K562 (cell line): ENCODE measurements around the gene FAM20B. TPM values are rescaled to one million over a fixed set of nuclear protein-coding genes. Genes with fewer than 3 reads are reported as not detected.
A peak's percentile ranks its signal among the peaks of the same experiment; 100 is the strongest.

Experiments
- BCL6 ChIP-seq: fragments of 250-450 bp; sonication (Bioruptor Pico); IDR thresholded peaks from 2 replicates; pipeline ENCODE4 v1.4.0; 2020
- CHD2 ChIP-seq: IDR thresholded peaks from 2 replicates; pipeline ENCODE4 v1.6.1; 2011; ENCODE audit warnings: low read depth, low read length
- CXXC5 ChIP-seq: fragments of 250-450 bp; sonication (Bioruptor Pico); IDR thresholded peaks from 2 replicates; pipeline ENCODE4 v1.8.0; 2022; ENCODE audit warnings: inconsistent platforms, mild to moderate bottlenecking, moderate library complexity
- DNMT1 ChIP-seq: fragments of 450-650 bp; IDR thresholded peaks from 2 replicates; pipeline ENCODE4 v1.6.1; 2016; ENCODE audit warnings: antibody characterized with exemption, mild to moderate bottlenecking
- EHMT2 ChIP-seq: fragments of 450-650 bp; IDR thresholded peaks from 2 replicates; pipeline ENCODE4 v1.6.1; 2018; ENCODE audit warnings: antibody characterized with exemption
- ELF1 ChIP-seq: fragments of 200-800 bp; sonication (Bioruptor generic); IDR thresholded peaks from 2 replicates; pipeline ENCODE4 v1.6.1; 2016; ENCODE audit warnings: missing genetic modification characterization, missing compliant biosample characterization
- ETV1 ChIP-seq: fragments of 450-650 bp; conservative IDR thresholded peaks from 2 replicates; pipeline ENCODE4 v1.6.1; 2016; ENCODE audit warnings: missing genetic modification characterization, control low read depth, low read depth, missing compliant biosample characterization
- HMG20A ChIP-seq: fragments of 450-650 bp; formaldehyde crosslinking; conservative IDR thresholded peaks from 2 replicates; pipeline ENCODE4 v1.4.0; 2020; ENCODE audit warnings: mild to moderate bottlenecking, mixed read lengths
- HSF4 ChIP-seq: fragments of 250-450 bp; sonication (Bioruptor Pico); IDR thresholded peaks from 2 replicates; pipeline ENCODE4 v2.1.2; 2022; ENCODE audit warnings: mild to moderate bottlenecking, moderate library complexity, borderline replicate concordance
- LARP7 ChIP-seq: fragments of 450-650 bp; IDR thresholded peaks from 2 replicates; pipeline ENCODE4 v1.6.1; 2016
- NFE2L1 ChIP-seq: fragments of 450-650 bp; IDR thresholded peaks from 2 replicates; pipeline ENCODE4 v1.6.1; 2016; ENCODE audit warnings: missing genetic modification characterization, low read depth, mild to moderate bottlenecking, missing compliant biosample characterization, moderate library complexity, borderline replicate concordance
- POU5F1 ChIP-seq: fragments of 150-350 bp; IDR thresholded peaks from 2 replicates; pipeline ENCODE4 v1.6.1; 2014; ENCODE audit warnings: borderline replicate concordance, low read length, low read depth, mild to moderate bottlenecking; ENCODE audit not compliant: partially characterized antibody
- PTTG1 ChIP-seq: fragments of 450-650 bp; IDR thresholded peaks from 2 replicates; pipeline ENCODE4 v1.6.1; 2016; ENCODE audit warnings: low read depth, mild to moderate bottlenecking, missing genetic modification characterization, missing compliant biosample characterization
- RBBP5 ChIP-seq: fragments of 200-600 bp; sonication (generic); IDR thresholded peaks from 2 replicates; pipeline ENCODE4 v1.6.1; 2012; ENCODE audit warnings: borderline replicate concordance, mild to moderate bottlenecking, low read length, control low read depth, inconsistent platforms; ENCODE audit not compliant: insufficient read depth, poor library complexity, severe bottlenecking
- SAFB2 ChIP-seq: fragments of 200-400 bp; formaldehyde crosslinking; IDR thresholded peaks from 2 replicates; pipeline ENCODE4 v1.6.1; 2018; ENCODE audit warnings: borderline replicate concordance, low read length, low read depth, moderate library complexity; ENCODE audit not compliant: severe bottlenecking
- TCF7L2 ChIP-seq: fragments of 150-350 bp; IDR thresholded peaks from 2 replicates; pipeline ENCODE4 v1.6.1; 2016; ENCODE audit warnings: low read depth, mild to moderate bottlenecking, low read length, moderate library complexity
- ZNF146 ChIP-seq: IDR thresholded peaks from one replicate; pipeline ENCODE4 v1.6.1; 2018; ENCODE audit warnings: missing compliant biosample characterization; ENCODE audit not compliant: unreplicated experiment
- ZNF184 ChIP-seq: sonication (generic); formaldehyde crosslinking; IDR thresholded peaks from 2 replicates; pipeline ENCODE4 v1.5.0; 2020; ENCODE audit warnings: missing genetic modification reagents
- polyA plus RNA-seq, 8 experiments: library from polyadenylated mRNA; depleted of rRNA in 4 of 8; stranded (reverse) in 5 of 8; unstranded in 3 of 8; fragments of >200 nt; fragmentation: Nextera tagmentation in 2 of 8; fragmentation: Illumina TruSeq in 1 of 8; extraction: Ambion mirVana in 2 of 8; extraction: Trizol in 1 of 8; gene quantifications; 2 replicates each; pipeline versions ENCODE4 v1.2.1 to v1.2.3, GENCODE V29; 2011 to 2014; ENCODE audit warnings: inconsistent platforms in 1 of 8, missing spikeins in 1 of 8
- total RNA-seq, 7 experiments: library from RNA; depleted of rRNA in 6 of 7; stranded (reverse); fragments of >200 nt in 6 of 7; fragmentation: Illumina TruSeq in 2 of 7; extraction: Trizol in 2 of 7; gene quantifications; 2 replicates each; pipeline versions ENCODE4 v1.2.1 to v1.2.3, GENCODE V29; 2011 to 2021; ENCODE audit warnings: low replicate concordance in 1 of 7
- TF ChIP-seq, protein P1 (sequence below): fragments of 250-450 bp; sonication (Bioruptor Pico); IDR thresholded peaks from 2 replicates; pipeline ENCODE4 v1.5.0; 2021; ENCODE audit warnings: mild to moderate bottlenecking, moderate library complexity
- TF ChIP-seq, protein P2 (sequence below): fragments of 250-450 bp; sonication (Bioruptor Pico); IDR thresholded peaks from 2 replicates; pipeline ENCODE4 v1.8.0; 2022; ENCODE audit warnings: inconsistent platforms
- TF ChIP-seq, protein P3 (sequence below): fragments of 250-450 bp; sonication (Bioruptor Pico); IDR thresholded peaks from 2 replicates; pipeline ENCODE4 v1.8.0; 2022; ENCODE audit warnings: moderate library complexity, mild to moderate bottlenecking, inconsistent platforms

Gene FAM20B
- total and polyA plus RNA-seq, 9 of the 15 experiments (the other 6 are each of a cell fraction or from before 2014, with no cell fraction given): 7.2 to 67.5 (median 42.9) TPM

DNA sequence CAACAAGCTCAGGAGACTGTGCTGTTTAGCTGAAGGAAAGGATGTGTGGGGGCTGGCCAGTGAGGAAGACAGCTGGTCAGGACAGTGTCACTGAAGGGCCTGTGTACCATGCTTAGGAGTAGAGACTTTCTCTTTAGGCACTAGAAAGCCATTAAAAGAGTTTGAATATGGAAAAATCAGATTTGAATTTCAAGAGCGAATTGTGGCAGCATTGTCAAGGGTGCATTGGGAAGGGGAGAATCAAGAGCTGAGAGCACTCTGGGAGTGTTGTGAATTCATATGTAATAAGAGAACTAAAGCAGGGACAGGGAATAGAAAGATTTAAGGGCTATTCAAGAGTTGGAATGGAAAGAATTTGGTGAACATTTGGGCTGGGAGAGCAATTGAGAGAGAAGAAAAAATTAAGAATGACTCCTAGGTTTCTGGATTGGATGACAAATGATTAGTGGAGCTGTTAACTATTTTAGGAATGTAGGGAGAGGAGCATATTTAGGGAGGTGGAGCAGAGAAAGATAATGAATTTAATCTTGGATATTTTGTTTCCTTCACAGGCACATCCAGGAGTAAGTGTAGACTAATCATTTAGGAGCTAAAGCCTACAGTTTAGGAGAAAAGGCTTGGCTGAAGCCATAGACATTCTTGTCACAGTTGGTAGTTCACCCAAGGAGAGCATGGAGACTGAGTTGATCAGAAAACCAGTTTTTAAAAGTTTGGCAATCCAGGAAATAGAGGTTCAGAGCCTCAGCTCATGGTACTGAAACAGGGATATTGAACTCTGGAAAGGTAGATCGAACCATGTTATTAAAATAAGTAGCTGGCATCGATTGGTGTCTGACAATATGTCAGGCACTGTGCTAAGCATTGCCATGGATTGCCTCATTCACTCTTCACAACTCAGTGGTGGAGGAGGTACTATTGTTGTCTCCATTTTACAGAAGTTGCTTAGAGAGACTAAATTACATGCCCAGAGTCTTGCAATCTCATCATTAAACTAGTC, 33.1 kb downstream of the FAM20B start (continued):
- TF ChIP-seq, protein P1, sequence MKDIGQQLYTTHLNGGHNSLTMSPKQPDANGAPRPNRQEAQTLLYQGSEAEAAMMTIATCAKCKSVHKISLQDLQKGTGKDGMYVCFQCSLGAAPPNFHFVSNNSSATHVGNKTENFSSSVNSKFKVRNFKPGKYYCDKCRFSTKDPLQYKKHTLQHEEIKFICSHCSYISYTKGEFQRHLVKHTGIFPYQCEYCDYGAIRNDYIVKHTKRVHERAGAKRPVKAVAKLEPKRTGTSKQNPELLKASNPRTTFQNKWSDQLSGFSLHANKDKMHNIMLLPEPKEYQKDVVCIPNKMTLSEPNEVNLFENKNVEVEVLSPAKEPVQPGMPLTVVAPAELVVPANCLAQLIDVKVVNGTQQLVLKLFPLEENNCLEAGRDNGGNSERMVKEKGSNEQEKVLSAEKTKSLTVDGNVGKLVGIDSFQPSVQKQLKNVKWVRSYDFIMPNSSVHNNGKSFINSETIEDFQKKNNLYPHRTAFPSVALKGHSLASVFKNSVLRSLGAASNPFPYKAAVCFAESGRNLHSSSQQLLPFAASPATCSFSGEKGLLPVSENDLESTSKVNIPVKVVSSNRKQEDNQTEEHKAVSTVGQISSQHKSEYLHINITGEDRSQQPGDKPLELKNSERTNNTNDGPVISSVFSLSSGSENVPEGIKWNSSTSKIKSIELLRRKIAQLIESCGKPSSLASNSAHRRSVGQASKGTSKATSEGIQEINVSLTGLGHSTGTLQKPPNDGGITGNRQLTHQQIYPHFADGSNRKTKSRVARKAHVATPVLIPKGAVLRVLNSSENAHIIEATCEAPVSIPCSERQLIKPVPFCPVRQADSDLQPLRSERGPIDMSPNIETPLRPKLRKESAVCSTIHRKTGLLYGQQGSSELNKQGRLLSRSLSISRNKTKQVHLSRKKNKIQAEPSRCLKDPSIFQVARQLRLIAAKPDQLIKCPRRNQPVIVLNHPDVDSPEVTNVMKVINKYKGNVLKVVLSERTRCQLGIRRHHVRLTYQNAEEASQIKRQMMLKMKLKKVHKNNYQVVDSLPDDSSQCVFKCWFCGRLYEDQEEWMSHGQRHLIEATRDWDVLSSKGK (CRISPR knock-in tag): no peak
- TF ChIP-seq POU5F1: no peak
- TF ChIP-seq DNMT1: 0 out of 2 replicates have a peak, but pooled peaks have one; percentile 50
- no peak for TF ChIP-seq SAFB2
- no peak for TF ChIP-seq RBBP5
- no peak for TF ChIP-seq TCF7L2
- no peak; the same call in 1 of the 2 replicates for TF ChIP-seq ETV1 (tag)
- TF ChIP-seq BCL6 (CRISPR knock-in tag): no peak
- TF ChIP-seq LARP7: no peak
- TF ChIP-seq ELF1 (tag): no peak
- TF ChIP-seq NFE2L1: no peak
- TF ChIP-seq, protein P2, sequence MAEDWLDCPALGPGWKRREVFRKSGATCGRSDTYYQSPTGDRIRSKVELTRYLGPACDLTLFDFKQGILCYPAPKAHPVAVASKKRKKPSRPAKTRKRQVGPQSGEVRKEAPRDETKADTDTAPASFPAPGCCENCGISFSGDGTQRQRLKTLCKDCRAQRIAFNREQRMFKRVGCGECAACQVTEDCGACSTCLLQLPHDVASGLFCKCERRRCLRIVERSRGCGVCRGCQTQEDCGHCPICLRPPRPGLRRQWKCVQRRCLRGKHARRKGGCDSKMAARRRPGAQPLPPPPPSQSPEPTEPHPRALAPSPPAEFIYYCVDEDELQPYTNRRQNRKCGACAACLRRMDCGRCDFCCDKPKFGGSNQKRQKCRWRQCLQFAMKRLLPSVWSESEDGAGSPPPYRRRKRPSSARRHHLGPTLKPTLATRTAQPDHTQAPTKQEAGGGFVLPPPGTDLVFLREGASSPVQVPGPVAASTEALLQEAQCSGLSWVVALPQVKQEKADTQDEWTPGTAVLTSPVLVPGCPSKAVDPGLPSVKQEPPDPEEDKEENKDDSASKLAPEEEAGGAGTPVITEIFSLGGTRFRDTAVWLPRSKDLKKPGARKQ (CRISPR knock-in tag): no peak
- no peak for TF ChIP-seq ZNF146 (CRISPR knock-in tag)
- TF ChIP-seq EHMT2: 0 out of 2 replicates have a peak, but pooled peaks have one; percentile 31
- TF ChIP-seq HSF4 (CRISPR knock-in tag): no peak
- TF ChIP-seq, protein P3, sequence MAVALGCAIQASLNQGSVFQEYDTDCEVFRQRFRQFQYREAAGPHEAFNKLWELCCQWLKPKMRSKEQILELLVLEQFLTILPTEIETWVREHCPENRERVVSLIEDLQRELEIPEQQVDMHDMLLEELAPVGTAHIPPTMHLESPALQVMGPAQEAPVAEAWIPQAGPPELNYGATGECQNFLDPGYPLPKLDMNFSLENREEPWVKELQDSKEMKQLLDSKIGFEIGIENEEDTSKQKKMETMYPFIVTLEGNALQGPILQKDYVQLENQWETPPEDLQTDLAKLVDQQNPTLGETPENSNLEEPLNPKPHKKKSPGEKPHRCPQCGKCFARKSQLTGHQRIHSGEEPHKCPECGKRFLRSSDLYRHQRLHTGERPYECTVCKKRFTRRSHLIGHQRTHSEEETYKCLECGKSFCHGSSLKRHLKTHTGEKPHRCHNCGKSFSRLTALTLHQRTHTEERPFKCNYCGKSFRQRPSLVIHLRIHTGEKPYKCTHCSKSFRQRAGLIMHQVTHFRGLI (CRISPR knock-in tag): peak; percentile 60; the same call in 1 of the 2 replicates
- no peak for TF ChIP-seq ZNF184 (CRISPR knock-in tag)
- TF ChIP-seq PTTG1: peak; percentile 65
- TF ChIP-seq CXXC5: peak; percentile 77
- TF ChIP-seq HMG20A (CRISPR knock-in tag): no peak
- TF ChIP-seq CHD2: no peak
